Epithelial cell of esophagus (primary cell): Measurements from ENCODE around the gene BEX3.

Source experiments
- DNase-seq: peaks from one replicate; pipeline ENCODE4 v3.0.0; 2010; ENCODE audit warnings: low read depth
- H3K4me3 ChIP-seq: 2 replicates; pipeline ENCODE4 v1.5.1; 2011; ENCODE audit warnings: mild to moderate bottlenecking, low read length, control low read depth
- CTCF ChIP-seq: IDR thresholded peaks from 2 replicates; pipeline ENCODE4 v1.5.1; 2011; ENCODE audit warnings: low read depth, mild to moderate bottlenecking, low read length, control low read depth, inconsistent platforms; ENCODE audit not compliant: insufficient read depth; ENCODE audit errors: missing control alignments

BEX3 gene

GRCh38 chrX:103361798-103362197, 14.5 kb upstream of the BEX3 start:
- TF ChIP-seq CTCF, result no peak
- DNase-seq, result no peak
- no peak overlapping the region for H3K4me3 ChIP-seq

GRCh38 chrX:103362474-103362873, 13.9 kb upstream of the BEX3 start:
- TF ChIP-seq CTCF, result no peak

GRCh38 chrX:103363046-103363445, 13.3 kb upstream of the BEX3 start:
- DNase-seq, result no peak
- TF ChIP-seq CTCF, result no peak
- H3K4me3 ChIP-seq, result no peak overlapping the region

More at GRCh38 chrX:103362474-103362873, 13.9 kb upstream of the BEX3 start:
- H3K4me3 ChIP-seq, result no peak overlapping the region
- peak; percentile 20 for DNase-seq

- no peak for TF ChIP-seq CTCF
- DNase-seq, result peak; percentile 73
- no peak overlapping the region for H3K4me3 ChIP-seq
Observed at GRCh38 chrX:103367502-103367901, 8.8 kb upstream of the BEX3 start.

GRCh38 chrX:103369479-103369878, 6.9 kb upstream of the BEX3 start:
- TF ChIP-seq CTCF, result no peak

GRCh38 chrX:103372886-103373285, 3.5 kb upstream of the BEX3 start:
- no peak overlapping the region for H3K4me3 ChIP-seq
- TF ChIP-seq CTCF, result no peak

More at GRCh38 chrX:103369479-103369878, 6.9 kb upstream of the BEX3 start:
- no peak overlapping the region for H3K4me3 ChIP-seq
- no peak for DNase-seq

GRCh38 chrX:103373581-103373980, 2.8 kb upstream of the BEX3 start:
- no peak for TF ChIP-seq CTCF
- DNase-seq, result peak; percentile 52
- H3K4me3 ChIP-seq, result no peak overlapping the region

More at GRCh38 chrX:103372886-103373285, 3.5 kb upstream of the BEX3 start:
- no peak for DNase-seq
